SJCRH30 (cell line): ENCODE measurements around the gene RABGGTB. TPM values are rescaled to one million over a fixed set of nuclear protein-coding genes. Genes with fewer than 3 reads are reported as not detected.
"Not testable (repeated sequence)": the region's sequence is repeated elsewhere in the genome, so short reads cannot be mapped to it uniquely, and the experiment has no call there.

Experiments
- DNase-seq, 2 experiments: peaks; one replicate each; pipeline ENCODE4 v3.0.0-alpha.2; 2015 to 2020
- H3K27ac ChIP-seq: fragments of 250-450 bp; sonication (Bioruptor Pico); 2 replicates; pipeline ENCODE4 v1.5.1; 2020; ENCODE audit warnings: mild to moderate bottlenecking, moderate library complexity
- H3K27me3 ChIP-seq: fragments of 250-450 bp; sonication (Bioruptor Pico); 2 replicates; pipeline ENCODE4 v1.5.1; 2020; ENCODE audit warnings: mild to moderate bottlenecking, moderate library complexity
- H3K36me3 ChIP-seq: fragments of 250-450 bp; sonication (Bioruptor Pico); 2 replicates; pipeline ENCODE4 v1.5.1; 2020; ENCODE audit warnings: mild to moderate bottlenecking, moderate library complexity
- H3K4me1 ChIP-seq: fragments of 250-450 bp; sonication (Bioruptor Pico); 2 replicates; pipeline ENCODE4 v1.5.1; 2020; ENCODE audit warnings: mild to moderate bottlenecking, moderate library complexity
- H3K4me3 ChIP-seq: fragments of 250-450 bp; sonication (Bioruptor Pico); 2 replicates; pipeline ENCODE4 v1.5.1; 2020; ENCODE audit warnings: mild to moderate bottlenecking, moderate library complexity
- H3K9me3 ChIP-seq: fragments of 250-450 bp; sonication (Bioruptor Pico); replicated peaks from 2 replicates; pipeline ENCODE4 v1.5.1; 2020; ENCODE audit warnings: mild to moderate bottlenecking, moderate library complexity
- total RNA-seq: library from RNA; depleted of rRNA; stranded (reverse); fragments of >200 nt; shearing (Covaris generic); gene quantifications from 2 replicates; pipeline ENCODE4 v1.2.3, GENCODE V29; 2014

Gene RABGGTB
- total RNA-seq, 1 experiment from 2014 or later: 169 TPM

- H3K27me3 ChIP-seq: no peaks in the 10 kb centered on the region
- H3K4me3 ChIP-seq: peak overlapping the region; percentile 72
- H3K27ac ChIP-seq: peak overlapping the region; percentile 73
- no peaks in the 10 kb centered on the region for H3K9me3 ChIP-seq
- H3K36me3 ChIP-seq: peaks cover 30% of the 10 kb centered on the region
- no peak for DNase-seq
- H3K4me1 ChIP-seq: peaks cover 12% of the 10 kb centered on the region; the same call in 1 of the 2 replicates
Observed at GRCh38 chr1:75785320-75785982, 605 bp upstream of the RABGGTB start.

- peak overlapping the region; percentile 73 for H3K27ac ChIP-seq
- no peaks in the 10 kb centered on the region for H3K9me3 ChIP-seq
- no peak for DNase-seq
- peaks cover 45% of the 10 kb centered on the region for H3K36me3 ChIP-seq
- H3K27me3 ChIP-seq: no peaks in the 10 kb centered on the region
- H3K4me1 ChIP-seq: peaks cover 12% of the 10 kb centered on the region; the same call in 1 of the 2 replicates
- H3K4me3 ChIP-seq: peak overlapping the region; percentile 72
Observed at GRCh38 chr1:75786901-75787493, 941 bp downstream of the RABGGTB start.

DNA sequence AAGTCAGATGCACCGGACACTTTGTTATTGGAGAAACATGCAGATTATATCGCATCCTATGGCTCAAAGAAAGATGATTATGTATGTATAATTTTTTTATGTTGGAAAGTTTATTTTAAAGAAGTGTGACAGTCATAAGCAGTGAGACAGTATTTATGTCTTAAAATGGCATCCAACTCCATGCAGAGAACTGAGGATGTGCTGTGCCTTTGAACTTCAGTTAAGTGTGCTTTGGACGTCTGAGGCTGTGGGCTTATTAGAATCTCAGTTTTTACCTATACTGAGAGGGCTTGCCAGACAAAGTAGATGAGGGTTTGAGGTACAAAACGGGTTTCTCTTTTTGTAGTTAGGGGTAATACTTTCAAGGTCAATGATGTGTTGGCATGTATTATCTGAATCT, 1.5 kb downstream of the RABGGTB start:
- DNase-seq: no peak
- Histone ChIP-seq H3K27ac (no peak overlapping the region), H3K36me3 (peaks cover 50% of the 10 kb centered on the region), H3K4me3 (peak overlapping the region; percentile 72), H3K4me1 (peaks cover 12% of the 10 kb centered on the region; the same call in 1 of the 2 replicates), H3K9me3 (no peaks in the 10 kb centered on the region), H3K27me3 (no peaks in the 10 kb centered on the region)

DNA sequence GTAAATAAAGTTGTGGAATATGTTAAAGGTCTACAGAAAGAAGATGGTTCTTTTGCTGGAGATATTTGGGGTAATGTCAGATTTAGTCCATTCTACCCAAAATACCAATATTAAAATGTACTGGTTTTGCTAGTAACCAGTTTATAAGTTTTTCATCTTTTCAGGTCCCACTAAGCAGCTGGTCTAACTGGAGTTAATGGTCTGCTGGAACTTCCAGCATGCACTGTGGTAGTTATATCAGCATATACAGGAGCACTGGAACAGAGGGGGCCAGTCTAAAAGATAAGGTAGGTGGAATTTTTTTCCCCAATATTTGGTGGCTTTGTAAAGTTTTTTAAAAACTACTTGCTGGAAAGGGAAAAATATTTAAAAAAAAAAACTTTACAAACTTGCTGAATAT, 3.9 kb downstream of the RABGGTB start:
- Histone ChIP-seq H3K36me3 (peaks cover 75% of the 10 kb centered on the region), H3K4me3 (no peak overlapping the region)
- no peak for DNase-seq

DNA sequence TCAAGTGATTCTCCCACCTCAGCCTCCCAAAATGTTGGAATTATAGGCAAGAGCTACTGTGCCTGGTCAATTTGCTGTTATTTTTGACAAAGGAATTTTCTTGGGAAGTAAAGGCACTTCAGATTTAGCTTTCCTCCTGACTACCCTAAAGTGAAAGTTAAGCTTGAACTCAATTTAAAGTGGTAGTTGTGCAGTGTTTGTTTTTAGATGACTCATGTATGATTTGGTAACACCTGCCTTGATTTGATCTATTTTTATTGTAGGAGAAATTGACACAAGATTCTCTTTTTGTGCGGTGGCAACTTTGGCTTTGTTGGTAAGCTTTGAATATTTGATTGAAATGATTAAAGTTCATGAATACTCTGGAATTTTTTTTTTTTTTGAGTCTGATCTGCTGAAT, 5.0 kb downstream of the RABGGTB start:
- no peaks in the 10 kb centered on the region for H3K9me3 ChIP-seq
- no peak for DNase-seq
- H3K27me3 ChIP-seq: no peaks in the 10 kb centered on the region
- H3K4me1 ChIP-seq: peaks cover 12% of the 10 kb centered on the region; the same call in 1 of the 2 replicates
- H3K36me3 ChIP-seq: peaks cover 85% of the 10 kb centered on the region
- no peak overlapping the region for H3K4me3 ChIP-seq
- no peak overlapping the region for H3K27ac ChIP-seq

More for the DNA sequence above, 3.9 kb downstream of the RABGGTB start:
- no peaks in the 10 kb centered on the region for H3K27me3 ChIP-seq
- H3K4me1 ChIP-seq: peaks cover 12% of the 10 kb centered on the region; the same call in 1 of the 2 replicates
- no peak overlapping the region for H3K27ac ChIP-seq
- no peaks in the 10 kb centered on the region for H3K9me3 ChIP-seq

GRCh38 chr1:75792091-75792490, 6.0 kb downstream of the RABGGTB start:
- Histone ChIP-seq H3K27ac (no peak overlapping the region), H3K27me3 (no peaks in the 10 kb centered on the region), H3K4me1 (peaks cover 12% of the 10 kb centered on the region; the same call in 1 of the 2 replicates), H3K9me3 (no peaks in the 10 kb centered on the region), H3K4me3 (no peak overlapping the region), H3K36me3 (peaks cover 93% of the 10 kb centered on the region)
- DNase-seq: no peak

DNA sequence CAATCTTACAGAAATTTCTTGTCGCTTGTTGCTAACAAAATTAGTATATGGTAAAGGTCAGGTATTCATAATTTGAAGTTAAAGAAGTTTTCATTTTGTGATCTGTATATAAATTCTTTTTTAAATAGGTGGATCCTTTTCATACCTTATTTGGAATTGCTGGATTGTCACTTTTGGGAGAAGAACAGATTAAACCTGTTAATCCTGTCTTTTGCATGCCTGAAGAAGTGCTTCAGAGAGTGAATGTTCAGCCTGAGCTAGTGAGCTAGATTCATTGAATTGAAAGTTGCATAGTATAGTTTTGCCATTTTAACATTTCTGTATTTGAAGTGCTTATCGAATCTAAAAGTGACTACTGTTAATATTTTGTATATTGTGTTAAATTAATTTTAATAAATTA, 8.3 kb downstream of the RABGGTB start:
- DNase-seq: no peak
- Histone ChIP-seq H3K9me3 (no peaks in the 10 kb centered on the region), H3K27ac (no peak overlapping the region), H3K27me3 (no peaks in the 10 kb centered on the region), H3K4me1 (no peaks in the 10 kb centered on the region; the same call in 1 of the 2 replicates), H3K4me3 (no peak overlapping the region), H3K36me3 (peaks cover 74% of the 10 kb centered on the region)

DNA sequence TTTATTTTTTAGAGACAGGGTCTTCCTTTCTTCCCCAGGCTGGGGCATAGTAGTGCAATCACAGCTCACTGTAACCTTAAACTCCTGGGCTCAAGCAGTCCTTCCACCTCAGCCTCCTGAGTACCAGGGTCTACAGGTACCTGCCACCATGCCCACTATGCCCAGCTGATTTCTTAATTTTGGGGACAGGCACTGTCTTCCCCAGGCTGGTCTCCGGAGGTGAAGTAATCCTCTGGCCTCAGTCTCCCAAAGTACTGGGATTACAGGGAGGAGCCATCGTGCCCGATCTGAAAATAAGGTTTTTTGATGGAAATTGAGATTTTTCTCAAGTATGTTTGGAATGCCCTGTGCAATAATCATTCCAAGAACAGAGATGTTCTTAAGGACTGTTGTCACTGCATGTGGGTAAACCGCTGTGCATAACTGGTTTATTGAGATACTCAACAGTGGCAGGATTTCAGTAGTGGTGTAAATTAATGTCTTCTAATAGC, 9.7 kb downstream of the RABGGTB start:
- Histone ChIP-seq H3K36me3 (peaks cover 60% of the 10 kb centered on the region), H3K9me3 (no peaks in the 10 kb centered on the region), H3K27me3 (no peaks in the 10 kb centered on the region), H3K27ac (no peak overlapping the region), H3K4me3 (no peak overlapping the region), H3K4me1 (no peaks in the 10 kb centered on the region)
- no peak for DNase-seq

GRCh38 chr1:75796376-75797272, 10.6 kb downstream of the RABGGTB start, which contains the start of gene MSH4:
Gene MSH4, plus strand, starts transcription at chr1:75796882. Its CDS starts 104 bp downstream, at chr1:75796986.
- Histone ChIP-seq H3K9me3 (no peaks in the 10 kb centered on the region), H3K27me3 (no peaks in the 10 kb centered on the region), H3K27ac (no peak within 1 kb of the TSS), H3K36me3 (peaks cover 52% of the 10 kb centered on the region), H3K4me3 (no peak within 1 kb of the TSS), H3K4me1 (no peaks in the 10 kb centered on the region)
- DNase-seq: no peak

DNA sequence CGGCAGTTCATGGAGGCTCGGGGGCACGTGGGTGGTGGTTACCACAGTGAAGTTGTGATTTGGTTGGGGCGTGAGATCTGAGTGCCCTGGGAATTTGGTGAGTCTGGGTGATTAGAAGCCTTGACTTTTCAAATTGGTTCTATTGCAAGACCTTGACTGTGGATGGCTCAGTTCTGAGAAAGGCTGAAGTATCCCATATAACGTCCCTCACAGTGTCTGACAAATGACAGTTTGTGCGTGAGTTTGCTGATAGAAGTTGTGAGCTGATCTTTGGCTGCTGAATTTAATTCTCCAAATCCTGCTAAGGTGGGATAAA, 11.2 kb downstream of the RABGGTB start:
- Histone ChIP-seq H3K36me3 (peaks cover 46% of the 10 kb centered on the region), H3K4me3 (no peak overlapping the region), H3K27ac (no peak overlapping the region), H3K9me3 (no peaks in the 10 kb centered on the region), H3K4me1 (no peaks in the 10 kb centered on the region), H3K27me3 (no peaks in the 10 kb centered on the region)
- DNase-seq: no peak

- Histone ChIP-seq H3K27me3 (no peaks in the 10 kb centered on the region), H3K4me1 (no peaks in the 10 kb centered on the region), H3K27ac (no peak overlapping the region), H3K36me3 (peaks cover 41% of the 10 kb centered on the region), H3K4me3 (no peak overlapping the region), H3K9me3 (no peaks in the 10 kb centered on the region)
- no peak for DNase-seq
Observed at GRCh38 chr1:75797606-75798216, 11.7 kb downstream of the RABGGTB start.

- H3K27me3 ChIP-seq, DNase-seq, H3K36me3 ChIP-seq, H3K27ac ChIP-seq, H3K4me1 ChIP-seq, H3K4me3 ChIP-seq, H3K9me3 ChIP-seq: not testable (repeated sequence)
Observed at GRCh38 chr1:75801480-75801879, 15.4 kb downstream of the RABGGTB start.

GRCh38 chr1:75808921-75809320, 22.9 kb downstream of the RABGGTB start:
- no peaks in the 10 kb centered on the region for H3K36me3 ChIP-seq
- no peaks in the 10 kb centered on the region for H3K9me3 ChIP-seq
- no peaks in the 10 kb centered on the region for H3K27me3 ChIP-seq
- DNase-seq: no peak
- no peak overlapping the region for H3K27ac ChIP-seq
- H3K4me1 ChIP-seq: peaks cover 11% of the 10 kb centered on the region
- no peak overlapping the region for H3K4me3 ChIP-seq

DNA sequence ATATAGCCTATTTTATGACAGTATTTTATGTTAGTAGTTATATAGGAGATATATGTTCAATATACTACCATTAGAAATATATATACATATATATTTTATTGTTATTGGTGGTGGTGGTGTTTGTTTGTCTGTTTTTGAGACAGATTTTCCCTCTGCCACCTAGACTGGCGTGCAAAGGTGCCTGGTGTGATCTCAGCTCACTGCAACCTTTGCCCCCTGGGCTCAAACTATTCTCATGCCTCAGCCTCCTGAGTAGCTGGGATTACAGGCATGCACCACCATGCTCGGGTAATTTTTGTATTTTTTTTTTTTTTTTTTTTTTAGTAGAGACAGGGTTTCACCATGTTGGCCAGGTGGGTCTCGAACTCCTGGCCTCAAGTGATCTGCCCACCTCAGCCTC, 24.1 kb downstream of the RABGGTB start:
- not testable (repeated sequence) for H3K9me3 ChIP-seq, H3K27me3 ChIP-seq, H3K4me3 ChIP-seq, H3K36me3 ChIP-seq, DNase-seq, H3K27ac ChIP-seq
- H3K4me1 ChIP-seq: peaks cover 11% of the 10 kb centered on the region
